Activated T-helper 1 cell treated with anti-CD3 and anti-CD28 coated beads, Interleukin-2, amount 50 U/mL, for 16 hours (primary cell): Measurements from ENCODE around the gene SCART1.
"Not testable (repeated sequence)": the region's sequence is repeated elsewhere in the genome, so short reads cannot be mapped to it uniquely, and the experiment has no call there.

Experiments
- DNase-seq, 2 donors: peaks; one replicate each; pipeline ENCODE4 v3.0.0-alpha.2; 2020; ENCODE audit warnings: low read depth in 1 of 2, low spot score in 1 of 2

SCART1 gene

GRCh38 chr10:133453516-133454203 is at the start of gene SCART1:
Gene SCART1, plus strand, starts transcription at chr10:133453945. Its CDS starts 53 bp downstream, at chr10:133453998.
- no peak for DNase-seq

GRCh38 chr10:133405272-133405671 is 48.5 kb upstream of the SCART1 start:
- no peak for DNase-seq

GRCh38 chr10:133405844-133406527 is 47.8 kb upstream of the SCART1 start:
- no peak for DNase-seq

- no peak for DNase-seq
Observed at GRCh38 chr10:133411523-133412380, 42.0 kb upstream of the SCART1 start.

GRCh38 chr10:133412381-133412711 is 41.4 kb upstream of the SCART1 start:
- no peak for DNase-seq

GRCh38 chr10:133414401-133414800 is 39.3 kb upstream of the SCART1 start:
- DNase-seq: not testable (repeated sequence)

- no peak for DNase-seq
Observed at GRCh38 chr10:133415752-133416151, 38.0 kb upstream of the SCART1 start.

- DNase-seq: no peak
Observed at GRCh38 chr10:133418289-133418993, 35.3 kb upstream of the SCART1 start.

- no peak for DNase-seq
Observed at GRCh38 chr10:133419211-133419950, 34.4 kb upstream of the SCART1 start.

- no peak for DNase-seq
Observed at GRCh38 chr10:133420028-133420427, 33.7 kb upstream of the SCART1 start.

GRCh38 chr10:133420579-133420978 is 33.2 kb upstream of the SCART1 start:
- no peak for DNase-seq

GRCh38 chr10:133421336-133422222 is 32.2 kb upstream of the SCART1 start:
- no peak for DNase-seq

GRCh38 chr10:133422223-133422806 is 31.4 kb upstream of the SCART1 start:
- DNase-seq: no peak

- DNase-seq: no peak
Observed at GRCh38 chr10:133422807-133423771, 30.7 kb upstream of the SCART1 start.

- DNase-seq: not testable (repeated sequence)
Observed at GRCh38 chr10:133424102-133424501, 29.6 kb upstream of the SCART1 start.

GRCh38 chr10:133424601-133425000 is 29.1 kb upstream of the SCART1 start, which contains the start of gene SPRN:
Gene SPRN, minus strand, starts transcription at chr10:133424625. Its CDS starts 944 bp downstream, at chr10:133423681.
- not testable (repeated sequence) for DNase-seq

GRCh38 chr10:133429571-133429970 is 24.2 kb upstream of the SCART1 start:
- DNase-seq: not testable (repeated sequence)
